Lower lobe of right lung (tissue), 2 donors: ENCODE measurements around the gene HOXC9. TPM values are rescaled to one million over a fixed set of nuclear protein-coding genes. Genes with fewer than 3 reads are reported as not detected.

Experiments
- ATAC-seq, 2 donors: fragments of 200-7000 bp; cut with Tn5 transposase; one replicate each; pipeline ENCODE4 v1.9.1; 2020 to 2022; ENCODE audit warnings: mild to moderate bottlenecking in 2 of 2, moderate library complexity in 2 of 2
- DNase-seq: peaks from one replicate; pipeline ENCODE4 v3.0.0-alpha.2; 2020
- H3K27ac ChIP-seq: fragments of 200-600 bp; one replicate; pipeline ENCODE4 v1.8.0; 2022
- H3K27me3 ChIP-seq: fragments of 200-600 bp; one replicate; pipeline ENCODE4 v1.8.0; 2022; ENCODE audit warnings: low read depth
- H3K36me3 ChIP-seq: fragments of 200-600 bp; one replicate; pipeline ENCODE4 v1.8.0; 2022; ENCODE audit warnings: mild to moderate bottlenecking
- H3K4me1 ChIP-seq: fragments of 200-600 bp; one replicate; pipeline ENCODE4 v1.8.0; 2022
- H3K4me3 ChIP-seq: fragments of 200-600 bp; one replicate; pipeline ENCODE4 v1.8.0; 2022; ENCODE audit warnings: mild to moderate bottlenecking
- H3K9me3 ChIP-seq: fragments of 200-600 bp; one replicate; pipeline ENCODE4 v1.8.0; 2022
- CTCF ChIP-seq: fragments of 200-600 bp; IDR thresholded peaks from one replicate; pipeline ENCODE4 v1.8.0; 2022; ENCODE audit warnings: antibody characterized with exemption, mild to moderate bottlenecking
- intact Hi-C: fragments of 100-400 bp; cut with DNase I; formaldehyde crosslinking; loops from one replicate; pipeline ENCODE4 v1.11.0; 2022
- total RNA-seq: library from RNA; stranded (reverse); fragmentation: NEBNext Ultra II Directional; extraction: Animal tissue kit (Norgen Biotek cat#: 25700); gene quantifications from one replicate; pipeline ENCODE4 v1.2.1, GENCODE V29; 2021
- donor health status: DM: no; HTN: yes; CAD: no; lungs with severe emphysema.

HOXC9 gene
- total RNA-seq, 1 donor from 2014 or later = not detected

GRCh38 chr12:53961025-53961761, 38.8 kb upstream of the HOXC9 start:
- DNase-seq (no peak), ATAC-seq (peak; percentile 8 to 16)
- Histone ChIP-seq H3K36me3 (no peaks in the 10 kb centered on the region), H3K27ac (no peak overlapping the region), H3K27me3 (peaks cover 100% of the 10 kb centered on the region), H3K4me3 (no peak overlapping the region), H3K9me3 (no peaks in the 10 kb centered on the region), H3K4me1 (peaks cover 6% of the 10 kb centered on the region)
- TF ChIP-seq CTCF = no peak
- intact Hi-C loops = no loop called here

- Histone ChIP-seq H3K27ac (no peak overlapping the region), H3K36me3 (no peaks in the 10 kb centered on the region), H3K9me3 (no peaks in the 10 kb centered on the region), H3K27me3 (peaks cover 100% of the 10 kb centered on the region), H3K4me3 (no peak overlapping the region), H3K4me1 (peaks cover 13% of the 10 kb centered on the region)
- intact Hi-C loops = no loop called here
- no peak for TF ChIP-seq CTCF
- ATAC-seq = no peak
- no peak for DNase-seq
Measured at GRCh38 chr12:53963005-53963404, 37.0 kb upstream of the HOXC9 start.

GRCh38 chr12:53963434-53964314, 36.3 kb upstream of the HOXC9 start:
- ATAC-seq = no peak
- H3K27ac ChIP-seq = no peak overlapping the region

GRCh38 chr12:53964315-53964713, 35.6 kb upstream of the HOXC9 start:
- Histone ChIP-seq H3K36me3 (no peaks in the 10 kb centered on the region), H3K4me3 (no peak overlapping the region), H3K27me3 (peaks cover 100% of the 10 kb centered on the region), H3K27ac (no peak overlapping the region), H3K4me1 (peaks cover 13% of the 10 kb centered on the region), H3K9me3 (no peaks in the 10 kb centered on the region)
- ATAC-seq = no peak
- intact Hi-C loops = no loop called here
- TF ChIP-seq CTCF = no peak
- no peak for DNase-seq

More at GRCh38 chr12:53963434-53964314, 36.3 kb upstream of the HOXC9 start:
- DNase-seq = no peak
- Histone ChIP-seq H3K4me1 (peaks cover 13% of the 10 kb centered on the region), H3K36me3 (no peaks in the 10 kb centered on the region), H3K4me3 (no peak overlapping the region), H3K9me3 (no peaks in the 10 kb centered on the region), H3K27me3 (peaks cover 100% of the 10 kb centered on the region)
- intact Hi-C loops = no loop called here
- TF ChIP-seq CTCF = no peak

GRCh38 chr12:53965281-53966084, 34.5 kb upstream of the HOXC9 start:
- DNase-seq (no peak), ATAC-seq (no peak)
- Histone ChIP-seq H3K27me3 (peaks cover 100% of the 10 kb centered on the region), H3K27ac (no peak overlapping the region), H3K9me3 (no peaks in the 10 kb centered on the region), H3K36me3 (no peaks in the 10 kb centered on the region), H3K4me3 (no peak overlapping the region), H3K4me1 (peaks cover 13% of the 10 kb centered on the region)
- no peak for TF ChIP-seq CTCF
- intact Hi-C loops = no loop called here
